ENCODE measurements around the gene ABCF1.
A peak's percentile ranks its signal among the peaks of the same experiment; 100 is the strongest.
"Not testable (repeated sequence)": the region's sequence is repeated elsewhere in the genome, so short reads cannot be mapped to it uniquely, and the experiment has no call there.

ABCF1 gene

DNA sequence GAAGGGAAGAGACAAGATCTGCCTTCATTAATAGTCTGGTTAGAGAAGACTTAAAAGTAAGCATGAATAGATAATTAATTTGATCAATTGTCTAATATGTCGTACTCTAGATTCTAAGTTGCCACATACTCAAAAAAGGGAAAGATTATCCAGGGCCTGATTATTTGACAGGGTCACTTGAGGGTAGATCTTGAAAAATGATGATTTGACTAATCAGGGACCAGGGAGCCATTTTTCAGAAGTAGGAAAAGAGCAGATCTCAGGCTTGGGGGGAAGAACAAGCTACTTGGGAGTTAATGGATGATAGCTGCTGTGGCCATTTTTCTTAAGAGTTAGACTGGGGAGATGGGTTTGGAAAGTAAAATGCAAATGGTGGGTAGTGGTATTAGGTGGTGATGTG, 21.0 kb downstream of the ABCF1 start:
- no peak overlapping the region for H3K4me3 ChIP-seq (ENCODE audit: low read depth, low read length)
- DNase-seq (ENCODE audit: low read depth) = no peak
- TF ChIP-seq, protein P1, sequence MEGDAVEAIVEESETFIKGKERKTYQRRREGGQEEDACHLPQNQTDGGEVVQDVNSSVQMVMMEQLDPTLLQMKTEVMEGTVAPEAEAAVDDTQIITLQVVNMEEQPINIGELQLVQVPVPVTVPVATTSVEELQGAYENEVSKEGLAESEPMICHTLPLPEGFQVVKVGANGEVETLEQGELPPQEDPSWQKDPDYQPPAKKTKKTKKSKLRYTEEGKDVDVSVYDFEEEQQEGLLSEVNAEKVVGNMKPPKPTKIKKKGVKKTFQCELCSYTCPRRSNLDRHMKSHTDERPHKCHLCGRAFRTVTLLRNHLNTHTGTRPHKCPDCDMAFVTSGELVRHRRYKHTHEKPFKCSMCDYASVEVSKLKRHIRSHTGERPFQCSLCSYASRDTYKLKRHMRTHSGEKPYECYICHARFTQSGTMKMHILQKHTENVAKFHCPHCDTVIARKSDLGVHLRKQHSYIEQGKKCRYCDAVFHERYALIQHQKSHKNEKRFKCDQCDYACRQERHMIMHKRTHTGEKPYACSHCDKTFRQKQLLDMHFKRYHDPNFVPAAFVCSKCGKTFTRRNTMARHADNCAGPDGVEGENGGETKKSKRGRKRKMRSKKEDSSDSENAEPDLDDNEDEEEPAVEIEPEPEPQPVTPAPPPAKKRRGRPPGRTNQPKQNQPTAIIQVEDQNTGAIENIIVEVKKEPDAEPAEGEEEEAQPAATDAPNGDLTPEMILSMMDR (IDR thresholded peaks at IDR 0.05; ENCODE audit: insufficient read depth, low read depth, low read length, missing control alignments) = no peak

DNA sequence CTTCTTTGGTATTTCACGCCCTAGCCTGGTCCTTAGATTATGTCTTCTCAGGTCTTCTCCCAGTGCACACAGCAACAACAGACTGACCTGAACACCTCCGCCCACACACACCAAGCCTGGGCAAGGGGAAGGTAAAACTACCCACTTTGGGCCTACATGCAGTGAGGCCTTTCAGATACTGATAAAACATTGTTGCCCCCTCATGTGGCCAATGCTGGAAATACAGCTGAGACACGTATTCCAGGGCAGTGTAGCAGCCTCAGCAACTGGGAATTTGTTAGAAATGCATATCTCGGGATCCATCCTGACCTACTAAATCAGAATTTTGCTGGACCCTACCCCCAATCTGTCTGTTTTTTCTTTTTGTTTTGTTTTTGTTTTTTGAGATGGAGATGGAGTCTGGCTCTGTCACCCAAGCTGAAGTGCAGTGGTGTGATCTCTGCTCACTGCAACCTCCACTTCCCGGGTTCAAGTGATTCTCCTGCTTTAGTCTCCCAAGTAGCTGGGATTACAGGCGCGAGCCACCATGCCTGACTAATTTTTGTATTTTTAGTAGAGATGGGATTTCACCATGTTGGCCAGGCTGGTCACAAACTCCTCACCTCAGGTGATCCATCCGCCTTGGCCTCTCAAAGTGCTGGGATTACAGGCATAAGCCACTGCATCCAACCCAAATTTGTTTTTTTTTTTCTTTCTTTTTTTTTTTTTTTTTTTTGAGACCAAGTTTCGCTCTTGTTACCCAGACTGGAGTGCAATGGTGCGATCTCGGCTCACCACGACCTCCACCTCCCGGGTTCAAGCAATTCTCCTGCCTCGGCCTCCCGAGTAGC, 26.3 kb downstream of the ABCF1 start:
- H3K4me3 ChIP-seq (ENCODE audit: low read depth, low read length) = not testable (repeated sequence)
- TF ChIP-seq, protein P1 (IDR thresholded peaks at IDR 0.05; ENCODE audit: insufficient read depth, low read depth, low read length, missing control alignments) = peak; percentile 82
- peak; percentile 80 for DNase-seq (ENCODE audit: low read depth)

DNA sequence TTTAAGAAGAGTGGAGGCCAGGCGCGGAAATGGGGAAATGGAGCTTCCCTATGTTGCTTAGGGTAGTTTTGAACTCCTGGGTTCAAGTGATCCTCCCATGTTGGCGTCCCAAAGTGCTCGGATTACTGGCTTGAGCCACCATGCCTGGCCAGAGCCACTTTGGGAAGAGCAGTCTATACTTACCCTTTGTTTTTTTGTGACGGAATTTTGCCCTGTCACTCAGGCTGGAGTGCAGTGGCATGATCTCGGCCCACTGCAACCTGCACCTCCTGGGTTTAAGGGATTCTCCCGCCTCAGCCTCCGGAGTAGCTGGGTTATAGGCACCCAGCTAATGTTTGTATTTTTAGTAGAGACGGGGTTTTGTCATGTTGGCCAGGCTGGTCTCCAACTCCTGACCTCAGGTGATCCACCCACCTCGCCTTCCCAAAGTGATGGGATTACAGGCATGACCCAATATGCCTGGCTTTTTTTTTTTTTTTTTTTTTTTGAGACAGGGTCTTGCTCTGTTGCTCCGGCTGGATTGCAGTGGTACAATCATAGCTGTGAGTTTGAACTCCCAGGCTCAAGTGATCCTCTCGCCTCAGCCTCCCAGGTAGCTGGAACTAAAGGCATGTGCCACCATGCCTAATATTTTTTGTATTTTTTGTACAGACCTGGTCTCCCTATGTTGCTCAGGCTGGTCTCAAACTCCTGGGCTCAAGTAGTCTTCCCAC, 27.8 kb downstream of the ABCF1 start:
- no peak overlapping the region for H3K4me3 ChIP-seq (ENCODE audit: low read depth, low read length)
- TF ChIP-seq, protein P1 (IDR thresholded peaks at IDR 0.05; ENCODE audit: insufficient read depth, low read depth, low read length, missing control alignments) = no peak
- no peak for DNase-seq (ENCODE audit: low read depth)

DNA sequence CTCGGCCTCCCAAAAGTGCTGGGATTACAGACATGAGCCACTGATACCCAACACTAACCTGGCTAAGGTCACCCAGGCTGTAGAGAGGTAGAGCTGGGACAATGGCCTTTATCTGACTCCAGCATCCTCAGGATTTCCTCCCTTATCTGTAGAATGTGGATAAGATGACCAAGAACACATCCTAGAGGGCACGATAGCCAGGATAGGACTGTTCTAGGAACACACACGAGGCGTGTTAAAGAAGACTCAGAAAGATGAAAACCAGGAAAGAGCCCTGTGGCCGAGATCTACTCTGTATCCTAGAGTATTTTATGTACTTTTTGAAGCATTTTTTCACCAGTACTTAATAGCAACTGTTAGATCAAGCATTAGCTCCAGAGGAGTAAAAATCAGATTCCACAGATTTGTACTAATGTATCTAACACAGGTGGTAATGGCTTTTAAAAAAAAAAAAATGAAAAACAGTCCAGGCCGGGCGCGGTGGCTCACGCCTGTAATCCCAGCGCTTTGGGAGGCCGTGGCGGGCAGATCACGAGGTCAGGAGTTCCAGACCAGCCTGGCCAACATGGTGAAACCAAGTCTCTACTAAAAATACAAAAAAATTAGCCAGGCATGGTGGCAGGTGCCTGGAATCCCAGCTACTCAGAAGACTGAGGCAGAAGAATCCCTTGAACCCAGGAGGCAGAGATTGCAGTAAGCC, 28.5 kb downstream of the ABCF1 start:
- DNase-seq (ENCODE audit: low read depth) = no peak
- H3K4me3 ChIP-seq (ENCODE audit: low read depth, low read length) = no peak overlapping the region
- TF ChIP-seq, protein P1 (IDR thresholded peaks at IDR 0.05; ENCODE audit: insufficient read depth, low read depth, low read length, missing control alignments) = no peak

DNA sequence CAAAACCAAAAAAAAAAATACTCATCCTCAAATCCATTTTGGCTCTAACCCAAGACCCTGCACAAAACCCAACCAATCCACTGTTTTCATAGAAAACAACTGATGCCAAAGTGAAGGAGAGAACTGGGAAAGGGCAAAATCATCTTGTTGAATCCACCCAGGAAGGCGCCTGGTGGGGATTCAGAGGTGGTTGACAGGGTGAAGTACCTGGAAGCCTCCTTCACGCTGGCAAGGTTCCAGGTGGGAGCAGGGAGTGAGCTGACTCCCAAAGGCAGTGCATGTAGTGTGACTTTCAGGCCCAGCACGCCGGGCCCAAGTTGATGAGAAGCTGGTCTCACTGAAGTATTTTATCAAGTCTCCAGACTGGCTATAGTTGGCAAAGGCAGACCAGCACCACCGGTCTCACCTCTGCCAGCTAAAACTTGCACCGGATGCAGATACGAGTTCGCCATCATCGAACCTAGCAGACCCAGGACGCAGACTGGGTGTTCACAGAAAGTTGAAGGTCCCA, 29.3 kb downstream of the ABCF1 start:
- no peak overlapping the region for H3K4me3 ChIP-seq (ENCODE audit: low read depth, low read length)
- no peak for DNase-seq (ENCODE audit: low read depth)
- TF ChIP-seq, protein P1 (IDR thresholded peaks at IDR 0.05; ENCODE audit: insufficient read depth, low read depth, low read length, missing control alignments) = no peak

DNA sequence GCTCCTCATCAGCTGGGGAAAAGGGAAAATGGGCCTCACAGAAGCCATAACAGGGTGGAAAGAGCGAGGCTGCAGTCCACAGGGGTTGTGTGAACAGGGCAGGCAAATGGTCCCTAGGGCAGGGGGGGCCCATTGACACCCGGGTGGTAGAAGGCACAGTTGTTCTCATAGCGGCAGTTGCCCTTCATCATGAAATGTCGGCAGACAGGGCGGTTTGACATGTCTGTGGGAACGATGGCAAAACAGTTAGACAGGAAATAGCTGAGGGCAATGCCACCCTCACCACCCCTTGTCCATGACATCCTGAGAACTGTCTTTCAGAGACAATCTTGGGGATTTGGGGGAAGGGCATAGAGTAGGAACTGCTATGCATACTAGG, 30.2 kb downstream of the ABCF1 start:
- DNase-seq (ENCODE audit: low read depth) = no peak
- no peak overlapping the region for H3K4me3 ChIP-seq (ENCODE audit: low read depth, low read length)
- TF ChIP-seq, protein P1 (IDR thresholded peaks at IDR 0.05; ENCODE audit: insufficient read depth, low read depth, low read length, missing control alignments) = no peak

Data from GM12865 (cell line).